GM18498 (cell line): ENCODE measurements around the gene SFN.
"Not testable (repeated sequence)": the region's sequence is repeated elsewhere in the genome, so short reads cannot be mapped to it uniquely, and the experiment has no call there.

Experiments
- ATAC-seq: cut with Tn5 transposase; IDR thresholded peaks from one replicate; pipeline ENCODE4 v1.9.1; 2021; ENCODE audit warnings: mild to moderate bottlenecking, moderate library complexity; ENCODE audit not compliant: unreplicated experiment

The SFN gene

DNA sequence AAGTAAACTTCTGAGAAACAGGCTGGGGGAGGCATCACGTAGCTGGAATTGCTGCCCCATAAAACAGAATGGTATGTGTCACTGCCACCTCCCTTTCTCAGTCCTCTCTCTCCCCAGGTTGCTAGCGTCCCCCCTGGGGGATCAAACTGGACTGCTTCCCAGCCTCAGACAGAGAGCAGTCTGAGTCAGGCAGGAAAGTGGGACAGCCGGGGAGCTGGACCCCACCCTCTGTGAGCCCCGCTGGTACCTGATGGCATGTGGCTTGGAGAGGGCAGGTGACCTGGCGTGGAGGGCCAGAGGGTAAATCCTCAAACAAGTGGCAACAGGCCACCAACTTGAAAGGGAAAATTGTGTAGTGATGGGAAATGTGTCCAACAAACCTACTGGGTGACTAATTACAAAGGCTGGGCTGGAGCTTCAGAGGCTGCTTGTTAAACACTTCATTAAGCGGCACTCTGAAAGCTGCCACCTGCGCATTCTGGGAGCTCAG, 1.0 kb upstream of the SFN start:
- no peak for ATAC-seq

DNA sequence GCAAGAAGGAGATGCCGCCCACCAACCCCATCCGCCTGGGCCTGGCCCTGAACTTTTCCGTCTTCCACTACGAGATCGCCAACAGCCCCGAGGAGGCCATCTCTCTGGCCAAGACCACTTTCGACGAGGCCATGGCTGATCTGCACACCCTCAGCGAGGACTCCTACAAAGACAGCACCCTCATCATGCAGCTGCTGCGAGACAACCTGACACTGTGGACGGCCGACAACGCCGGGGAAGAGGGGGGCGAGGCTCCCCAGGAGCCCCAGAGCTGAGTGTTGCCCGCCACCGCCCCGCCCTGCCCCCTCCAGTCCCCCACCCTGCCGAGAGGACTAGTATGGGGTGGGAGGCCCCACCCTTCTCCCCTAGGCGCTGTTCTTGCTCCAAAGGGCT, 732 bp downstream of the SFN start:
- no peak for ATAC-seq

DNA sequence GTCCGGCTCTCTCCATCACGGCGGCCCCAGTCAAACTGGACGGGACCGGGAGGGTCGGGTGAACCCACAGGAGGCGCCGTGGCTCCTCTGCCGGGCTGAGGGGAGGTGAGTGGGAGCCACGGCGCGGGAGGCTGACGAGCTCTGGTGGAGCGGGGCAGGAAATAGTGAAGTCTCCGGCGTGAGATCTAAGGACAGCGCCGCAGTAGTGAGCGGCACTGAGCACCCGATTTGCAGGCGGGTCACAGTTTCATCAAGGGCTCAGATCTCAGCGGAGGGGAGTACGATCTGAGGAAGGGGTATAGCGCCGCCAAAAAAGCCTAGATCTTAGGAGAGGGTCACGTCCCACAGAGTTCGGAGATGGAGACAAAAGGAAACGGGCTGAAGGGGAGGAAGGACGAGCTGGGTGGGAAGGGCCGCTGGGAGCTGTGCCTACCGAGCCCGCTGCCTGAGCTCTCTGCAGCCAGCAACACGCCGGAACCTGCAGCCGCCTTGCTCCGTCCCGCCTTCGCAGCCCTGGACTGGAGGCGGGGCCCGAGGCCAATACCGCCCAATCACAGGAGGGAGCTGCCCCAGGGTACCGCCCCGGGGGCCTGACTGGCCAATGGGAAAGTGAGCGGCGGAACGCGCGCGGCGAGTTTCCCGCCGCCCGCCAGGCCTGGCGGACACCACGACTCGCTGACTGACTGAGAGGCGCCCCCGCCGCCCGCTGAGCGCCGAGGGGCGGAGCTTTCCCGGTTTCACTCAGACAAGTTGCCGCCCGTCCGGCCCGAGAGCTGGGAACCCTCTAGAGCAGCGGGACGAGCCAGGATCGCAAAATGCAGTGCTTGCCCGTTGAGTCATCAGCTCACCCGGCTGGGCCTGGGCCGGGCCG, 1.9 kb downstream of the SFN start:
- ATAC-seq, result peak; percentile 95

DNA sequence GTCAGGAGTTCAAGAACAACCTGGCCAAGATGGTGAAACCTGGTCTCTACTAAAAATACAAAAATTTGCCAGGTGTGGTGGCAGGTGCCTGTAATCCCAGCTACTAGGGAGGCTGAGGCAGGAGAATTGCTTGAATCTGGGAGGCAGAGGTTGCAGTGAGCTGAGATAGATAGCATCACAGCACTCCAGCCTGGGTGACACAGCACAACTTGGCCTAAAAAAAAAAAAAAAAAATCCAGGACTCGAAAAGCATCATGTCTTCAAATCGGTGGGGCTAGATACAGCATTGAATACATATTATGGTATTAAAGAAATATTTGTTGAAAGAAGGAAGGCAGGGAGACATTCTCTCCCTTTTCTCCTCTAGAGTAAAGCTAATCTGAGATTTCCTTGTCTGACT, 10.1 kb downstream of the SFN start:
- not testable (repeated sequence) for ATAC-seq

DNA sequence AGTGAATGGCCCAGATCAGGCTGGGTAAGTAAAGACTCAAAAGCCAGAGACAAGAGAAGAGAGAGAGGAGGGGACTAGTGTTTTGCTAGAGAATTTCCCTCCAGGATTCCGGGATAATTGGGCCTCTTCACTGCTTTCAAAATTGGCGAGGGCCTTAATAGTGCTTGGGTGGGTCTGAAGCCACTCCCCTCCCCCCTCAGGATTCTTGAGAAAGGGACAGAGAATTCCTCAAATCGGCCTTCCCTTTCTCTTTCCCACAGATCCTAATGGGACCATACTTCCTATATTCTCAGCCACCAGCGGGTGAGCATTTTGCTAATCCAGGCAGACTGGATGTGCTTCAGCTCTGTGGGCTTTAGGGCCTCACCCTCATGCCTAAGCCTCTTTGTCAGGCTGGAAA, 11.9 kb downstream of the SFN start:
- ATAC-seq, result no peak

DNA sequence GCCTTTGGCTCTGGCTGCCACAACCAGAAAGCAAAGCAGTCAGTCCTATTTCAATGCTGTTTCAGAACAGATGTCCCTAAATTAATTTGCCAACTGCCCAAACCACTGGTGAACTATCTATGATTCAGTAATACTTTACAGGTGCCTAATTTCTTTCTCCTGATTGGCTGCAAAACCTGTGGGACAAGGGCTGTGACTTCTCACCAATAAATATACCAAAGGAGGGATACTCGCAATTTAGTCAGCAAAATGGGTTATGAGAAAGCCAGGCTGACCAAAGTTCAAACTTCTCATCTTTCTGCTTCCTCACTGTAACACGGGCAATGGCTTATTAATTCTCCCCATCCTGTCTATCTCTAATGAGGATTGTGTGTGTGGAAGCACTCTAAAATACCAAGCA, 14.4 kb downstream of the SFN start:
- no peak for ATAC-seq

DNA sequence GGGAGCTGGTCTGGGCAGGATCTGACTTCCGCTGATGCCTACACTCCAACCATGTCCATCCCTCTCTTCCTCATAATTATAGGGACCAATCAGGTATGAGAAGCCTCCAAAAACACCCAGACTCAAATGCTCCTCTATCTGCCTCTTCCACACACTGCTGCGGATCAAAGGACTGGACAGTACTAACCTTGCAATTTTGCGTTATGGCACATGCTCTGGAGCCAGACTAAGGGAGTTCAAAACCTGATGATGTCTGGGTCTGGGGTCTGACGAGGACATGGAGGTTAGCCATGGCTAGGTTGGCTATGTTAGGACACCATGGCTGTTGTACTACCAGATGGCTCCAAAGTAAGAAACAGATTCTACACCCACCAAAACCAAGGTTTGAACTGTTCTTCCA, 16.8 kb downstream of the SFN start:
- ATAC-seq, result no peak

DNA sequence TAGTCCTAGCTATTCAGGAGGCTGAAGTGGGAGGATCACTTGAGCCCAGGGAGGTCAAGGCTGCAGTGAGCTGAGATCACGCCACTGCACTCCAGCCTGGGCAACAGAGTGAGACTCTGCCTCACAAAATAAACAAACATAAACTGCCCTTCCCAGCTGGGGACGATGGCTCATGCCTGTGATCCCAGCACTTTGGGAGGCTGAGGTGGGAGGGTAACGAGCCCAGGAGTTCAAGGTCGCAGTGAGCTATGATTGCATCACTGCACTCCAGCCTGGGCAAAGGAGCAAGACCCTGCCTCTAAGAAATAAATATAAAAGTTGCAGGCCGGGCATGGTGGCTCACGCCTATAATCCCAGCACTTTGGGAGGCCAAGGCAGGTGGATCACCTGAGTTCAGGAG, 18.7 kb downstream of the SFN start:
- ATAC-seq, result not testable (repeated sequence)

DNA sequence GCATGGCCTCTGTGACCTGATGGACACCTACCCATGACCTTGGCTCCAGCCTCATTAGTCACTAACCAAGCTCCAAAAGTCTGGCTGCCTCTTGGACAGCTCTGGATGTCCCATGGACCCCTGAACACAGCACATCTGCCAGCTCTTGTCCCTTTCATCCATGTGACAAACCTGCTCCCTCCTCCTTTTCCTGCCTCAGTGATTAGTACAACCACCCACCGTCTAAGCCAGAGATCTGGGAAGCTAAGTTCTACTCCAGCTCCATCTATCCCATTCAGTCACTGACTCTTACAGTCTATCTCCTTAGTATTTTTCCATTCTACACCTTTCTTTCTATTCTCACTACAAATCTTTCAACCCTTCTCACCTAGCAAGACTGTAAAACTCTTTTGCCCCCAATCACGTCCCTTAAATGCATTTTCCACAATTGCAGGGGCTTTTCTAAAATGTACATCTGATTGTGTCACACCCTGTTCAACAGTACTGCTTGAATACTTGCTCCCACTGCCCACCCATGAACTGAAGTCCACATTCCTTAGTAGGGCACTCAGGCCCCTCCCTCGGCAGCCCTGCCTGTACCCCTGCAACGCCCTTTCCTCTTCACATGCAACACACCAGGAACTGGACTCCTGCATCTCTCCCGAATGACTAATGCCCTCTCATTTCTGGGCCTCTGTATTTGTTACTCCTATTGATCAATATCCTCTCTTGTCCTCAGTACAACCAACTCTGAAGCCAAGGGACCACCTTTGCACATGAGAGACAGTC, 19.9 kb downstream of the SFN start:
- ATAC-seq, result no peak

DNA sequence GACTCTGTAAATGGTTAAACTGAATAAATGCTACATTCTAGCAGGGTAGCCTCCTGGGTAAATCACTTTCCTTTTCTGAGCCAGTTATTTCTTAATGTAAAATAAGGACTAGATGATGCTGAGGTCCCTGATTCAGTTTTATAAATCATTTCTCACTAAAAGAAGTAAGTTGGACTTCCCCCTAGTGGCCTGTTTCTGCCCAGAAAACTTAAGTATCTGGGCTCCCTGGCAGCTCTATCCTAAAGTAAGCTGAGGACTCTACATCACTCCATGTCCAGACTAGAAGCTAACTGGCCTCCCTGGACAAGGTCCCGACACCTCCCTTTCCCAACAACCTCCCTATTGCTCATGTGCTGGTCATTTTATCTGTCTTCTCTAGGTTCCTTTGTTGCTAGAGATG, 24.2 kb downstream of the SFN start:
- ATAC-seq, result no peak

DNA sequence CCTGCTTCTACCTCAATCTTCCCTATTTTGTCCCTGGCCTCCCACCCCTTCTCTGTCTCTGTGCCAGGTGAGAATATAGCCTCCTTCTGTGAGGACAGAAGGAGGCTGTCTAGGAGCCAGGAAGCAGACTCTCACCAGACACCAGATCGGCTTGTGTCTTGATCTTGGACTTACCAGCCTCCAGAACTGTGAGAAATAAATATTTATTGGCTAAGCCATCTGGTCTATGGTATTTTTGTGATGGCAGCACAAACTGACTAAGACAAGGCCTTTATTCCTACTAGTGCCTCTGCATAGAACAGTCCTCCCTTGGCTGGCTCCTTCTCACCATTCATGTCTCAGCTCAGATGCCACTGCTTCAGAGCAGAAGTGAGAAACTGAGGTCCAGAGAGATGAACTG, 25.3 kb downstream of the SFN start:
- ATAC-seq, result no peak

DNA sequence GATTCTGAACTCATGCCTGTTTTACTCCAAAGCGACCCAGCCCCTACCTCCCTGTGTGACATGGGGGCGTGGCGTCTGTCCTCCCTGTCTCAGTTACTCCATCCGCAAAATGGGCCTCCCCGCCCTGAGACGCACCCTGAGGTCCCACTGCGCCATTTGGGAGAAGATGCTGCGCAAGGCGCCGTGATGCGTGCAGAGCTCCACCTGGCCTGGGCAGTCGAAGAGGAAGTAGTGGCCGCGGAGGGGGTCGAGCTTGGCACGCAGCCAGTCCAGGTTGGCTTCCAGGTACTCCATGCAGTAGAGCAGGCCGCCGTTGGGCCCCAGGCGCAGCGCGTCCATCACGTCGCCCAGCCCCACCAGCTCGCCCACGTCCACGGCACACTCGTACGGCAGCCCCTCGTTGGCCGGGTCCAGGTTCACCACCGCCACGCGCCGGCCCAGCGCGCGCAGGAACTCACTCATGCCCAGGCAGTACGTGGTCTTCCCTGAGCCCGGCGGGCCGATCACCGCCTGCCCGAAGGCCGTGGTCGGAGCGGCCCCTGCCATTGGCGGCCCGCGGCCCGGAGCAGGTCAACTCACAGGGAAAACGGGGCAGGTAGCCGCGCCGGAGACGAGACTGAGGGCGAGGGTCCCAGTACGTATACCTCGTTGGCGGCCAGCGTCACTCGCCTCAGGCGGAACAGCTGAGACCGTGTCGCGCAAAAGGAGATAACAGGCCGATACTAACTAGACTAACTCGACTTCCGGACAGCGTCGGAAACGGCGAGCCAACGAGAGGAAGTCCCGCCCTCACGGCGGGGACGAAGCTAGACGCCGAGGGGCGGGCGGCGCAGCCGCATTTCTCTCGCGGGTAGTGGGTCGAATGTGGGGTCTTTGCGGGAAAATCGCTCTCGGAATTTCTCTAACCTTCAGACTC, 26.9 kb downstream of the SFN start, which contains the start of gene GPN2:
Gene GPN2, minus strand, starts transcription at position 733 of the 916 bp plus-strand sequence. Its CDS starts 187 bp downstream, at position 546.
- peak; percentile 87 for ATAC-seq

DNA sequence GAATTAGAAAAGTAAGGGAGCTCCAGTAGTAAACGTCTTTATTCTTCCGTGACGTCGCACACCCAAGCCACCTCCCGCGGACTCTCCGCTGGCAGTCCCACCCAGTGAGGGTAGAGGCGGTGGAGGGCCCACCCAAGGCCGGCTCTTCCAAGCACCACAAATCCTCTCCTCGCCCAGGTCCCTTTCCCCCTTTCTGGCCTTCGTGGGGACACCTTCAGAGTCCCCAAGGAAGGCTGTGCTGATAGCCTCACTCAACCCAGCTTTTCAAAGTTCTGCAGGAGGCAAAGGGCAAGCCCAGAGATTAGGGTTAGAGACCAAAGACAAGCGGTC, 27.5 kb downstream of the SFN start:
- peak; percentile 36 for ATAC-seq

DNA sequence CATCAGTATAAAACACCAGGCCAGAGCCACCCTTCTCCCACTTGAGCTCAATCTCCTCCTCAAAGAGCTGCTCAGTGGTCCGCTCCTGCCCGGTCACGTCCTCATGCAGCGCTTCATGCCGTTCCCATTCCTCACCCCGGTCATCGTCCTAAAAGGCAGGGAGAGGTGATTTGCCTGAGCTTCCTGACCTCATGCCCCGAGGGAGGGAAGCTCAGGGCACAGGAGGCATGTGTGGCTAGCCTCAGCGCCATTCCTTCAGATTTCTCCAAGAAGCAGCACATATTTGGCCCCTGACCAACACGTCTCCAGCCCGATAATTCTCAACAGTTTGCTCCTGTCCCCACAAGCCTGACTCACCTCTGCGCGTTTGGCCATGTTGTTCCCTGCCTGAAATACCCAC, 31.3 kb downstream of the SFN start:
- no peak for ATAC-seq

DNA sequence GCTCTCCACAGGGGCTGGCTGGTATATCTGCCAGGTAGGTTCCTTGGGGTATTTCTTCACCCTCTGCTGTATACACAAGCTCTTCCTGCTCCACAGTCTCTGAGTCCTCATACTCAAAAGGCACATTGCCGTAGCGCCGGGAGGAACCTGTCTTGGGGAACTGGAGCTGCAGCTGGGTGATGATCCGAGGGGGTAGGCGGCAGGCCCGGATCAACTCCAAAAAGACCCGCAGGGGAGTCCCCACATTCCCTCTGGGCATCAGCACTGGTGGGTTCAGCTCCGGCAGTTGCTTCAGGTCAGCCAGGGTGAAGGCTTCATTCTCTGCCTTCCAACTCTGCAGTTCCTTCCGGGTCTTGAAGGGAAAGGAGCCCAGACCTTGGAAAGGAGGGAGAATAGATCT, 34.4 kb downstream of the SFN start:
- no peak for ATAC-seq

DNA sequence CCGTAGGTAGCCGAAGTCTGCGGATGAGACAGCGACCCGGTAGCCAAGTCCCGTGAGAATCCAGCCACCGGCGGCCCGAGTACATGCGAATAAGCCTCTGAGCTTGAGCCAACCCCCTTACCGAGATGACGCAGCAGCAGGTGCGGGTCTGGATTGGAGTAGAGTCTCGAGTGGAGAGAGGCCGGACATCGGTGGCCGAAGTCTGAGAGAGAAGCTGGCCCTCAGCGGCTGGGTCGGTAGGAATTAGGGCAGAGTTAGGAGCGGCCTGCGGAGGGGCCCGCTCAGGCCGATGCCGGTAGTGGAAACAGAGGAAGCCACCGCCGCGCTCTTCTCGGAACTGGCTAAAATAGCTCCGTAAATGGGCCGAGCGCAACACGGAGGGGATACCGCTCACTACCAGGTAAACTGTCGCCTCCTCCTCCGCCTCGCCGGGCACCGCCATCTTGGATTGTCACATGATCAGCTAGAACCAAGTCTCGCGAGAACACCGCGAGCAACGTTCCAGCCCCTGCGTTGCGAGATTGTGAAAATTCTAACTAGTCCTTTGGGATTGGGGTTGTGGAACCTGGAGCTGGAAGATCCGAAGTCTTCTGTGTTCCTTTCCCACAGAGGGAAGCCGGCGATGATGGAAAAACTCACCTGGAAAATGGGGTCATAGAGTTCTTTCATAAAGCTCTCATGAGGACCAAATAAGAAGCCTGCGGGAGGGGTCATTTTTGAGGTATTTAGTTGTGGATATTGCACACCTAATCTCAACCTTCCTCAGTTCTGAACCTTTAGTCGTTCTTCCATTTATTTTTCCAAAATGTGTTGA, 37.3 kb downstream of the SFN start, which contains the start of gene GPATCH3:
Gene GPATCH3, minus strand, starts transcription at position 467 of the 814 bp plus-strand sequence. Its CDS starts 25 bp downstream, at position 442.
- peak; percentile 88 for ATAC-seq

DNA sequence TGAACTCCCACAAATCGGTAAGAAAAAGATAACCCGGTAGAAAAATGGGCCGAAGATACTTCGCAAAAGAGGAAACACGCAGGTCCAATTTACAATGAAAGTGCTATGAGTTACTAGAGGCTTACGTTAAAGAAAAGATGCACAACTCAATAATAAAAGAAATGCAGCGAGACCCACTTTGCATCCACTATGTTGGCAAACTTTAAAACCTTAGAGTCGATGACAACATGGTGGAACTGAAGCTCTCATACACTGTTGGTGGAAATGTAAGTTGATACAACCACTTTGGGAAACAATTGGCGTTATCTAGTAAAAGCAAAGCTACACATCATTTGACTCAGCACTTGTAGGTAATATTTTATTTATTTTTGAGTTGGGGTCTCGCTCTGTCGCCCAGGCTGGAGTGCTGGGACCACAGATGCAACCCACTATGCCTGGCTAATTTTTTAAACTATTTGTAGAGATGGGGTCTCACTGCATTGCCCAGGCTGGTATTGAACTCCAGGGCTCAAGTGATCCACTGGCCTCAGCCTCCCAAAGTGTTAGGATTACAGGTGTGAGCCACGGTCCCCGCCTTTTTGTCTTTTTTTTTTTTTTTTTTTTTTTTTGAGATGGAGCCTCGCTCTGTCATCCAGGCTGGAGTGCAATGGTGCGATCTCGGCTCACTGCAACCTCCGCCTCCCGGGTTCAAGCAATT, 38.0 kb downstream of the SFN start:
- no peak for ATAC-seq

DNA sequence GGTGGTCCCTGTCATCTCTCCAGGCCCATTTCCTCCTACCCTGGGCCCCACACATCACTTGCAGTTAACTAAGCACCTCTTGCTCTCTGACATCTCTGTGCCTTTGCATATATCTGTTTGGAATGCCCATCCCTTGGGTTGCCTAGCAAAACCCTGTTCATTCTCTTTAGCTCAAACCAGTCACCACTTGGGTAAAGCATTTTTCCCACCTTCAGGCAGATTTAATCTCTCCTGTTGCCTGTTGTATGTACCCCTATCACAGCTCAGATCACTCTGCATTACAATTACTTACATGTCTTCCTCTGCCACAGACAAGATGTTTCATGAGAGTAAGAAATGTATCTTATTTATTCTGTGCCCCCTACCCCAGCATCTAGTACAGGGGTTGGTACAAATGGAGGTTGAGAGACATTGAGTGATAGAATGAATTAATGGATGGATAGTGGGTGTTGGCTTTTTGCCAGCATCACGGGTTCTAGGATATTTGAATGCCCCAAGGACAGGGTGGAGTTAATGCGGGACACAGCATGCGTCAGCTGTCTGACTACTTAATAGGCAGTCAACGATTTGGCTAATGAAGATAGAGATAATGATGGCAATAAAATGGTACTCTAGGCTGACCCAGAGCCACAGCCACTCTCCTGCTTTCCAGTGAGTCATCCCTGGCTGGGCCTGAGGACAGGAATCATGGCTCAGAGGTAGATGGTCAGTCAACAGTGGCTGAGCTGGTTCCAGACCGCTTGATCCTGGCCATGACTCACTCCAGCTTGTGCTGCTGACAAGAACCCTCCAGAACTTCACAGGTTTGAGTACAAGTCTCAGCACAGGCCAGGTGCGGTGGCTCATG, 44.3 kb downstream of the SFN start:
- no peak for ATAC-seq

DNA sequence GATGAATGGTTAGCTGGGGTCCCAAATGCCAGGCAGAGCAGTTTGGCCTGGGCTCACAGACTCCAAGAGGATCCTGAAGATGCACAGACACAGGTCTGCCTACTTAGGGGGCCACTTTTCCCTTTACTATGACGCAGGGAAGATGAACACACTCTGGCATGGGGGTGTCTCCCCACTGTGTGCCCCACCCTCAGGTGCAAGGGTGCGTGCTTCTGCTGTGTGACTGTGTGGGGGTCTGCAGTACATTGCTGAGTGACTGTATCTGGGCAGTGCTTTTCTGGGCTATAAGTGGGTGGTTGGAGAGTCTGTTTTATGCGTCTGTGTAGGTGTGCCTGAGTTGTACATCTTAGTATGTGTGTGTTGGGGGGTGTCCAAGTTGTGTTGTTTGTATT, 47.0 kb downstream of the SFN start:
- no peak for ATAC-seq
